ENCODE results near the gene FARP1.

Gene FARP1

GRCh38 chr13:98313023-98313921 lies 170.4 kb downstream of the FARP1 start:
- DNase-seq: no peak

DNA sequence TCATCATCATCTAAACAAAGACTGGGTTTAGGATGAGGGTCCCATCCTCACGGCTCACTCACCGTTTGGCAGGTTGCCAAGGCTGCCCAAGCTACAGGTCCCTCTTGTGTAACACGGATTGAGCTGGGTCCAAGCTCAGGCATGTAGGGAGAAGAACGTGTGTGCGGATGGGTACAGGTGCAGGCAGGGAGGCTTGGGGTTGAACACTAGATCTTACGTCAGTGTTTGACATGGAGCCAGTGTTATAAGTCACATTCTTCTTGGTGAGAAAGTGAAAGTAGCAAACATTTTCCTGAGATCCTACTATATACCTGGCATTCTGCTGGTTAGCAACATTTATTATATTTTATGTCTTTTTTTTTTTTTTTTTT lies 171.0 kb downstream of the FARP1 start:
- no peak for DNase-seq

DNA sequence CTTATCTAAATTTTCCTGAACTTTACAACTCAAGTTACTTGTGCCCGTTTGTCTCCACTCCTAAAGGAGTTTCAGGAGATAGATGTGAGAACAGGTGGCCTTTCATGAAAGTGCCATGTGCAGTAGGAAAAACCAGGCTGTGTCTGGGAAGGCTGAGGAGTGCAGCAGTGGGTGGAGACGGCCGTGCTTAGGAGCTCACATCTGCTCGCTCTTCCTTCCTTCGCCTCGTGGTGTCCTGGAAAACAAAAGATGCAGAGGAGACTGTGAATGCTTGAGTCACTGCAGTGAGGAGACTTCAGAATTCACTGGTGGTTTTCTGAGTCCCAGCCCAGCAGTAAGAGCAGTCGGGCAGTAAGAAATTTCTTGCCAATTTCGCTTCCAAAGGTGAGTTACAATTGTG lies 172.6 kb downstream of the FARP1 start:
- no peak for DNase-seq

GRCh38 chr13:98315902-98316301 lies 173.0 kb downstream of the FARP1 start:
- DNase-seq: no peak

- DNase-seq: no peak
These were observed 174.8 kb downstream of the FARP1 start for GRCh38 chr13:98317573-98318171.

DNA sequence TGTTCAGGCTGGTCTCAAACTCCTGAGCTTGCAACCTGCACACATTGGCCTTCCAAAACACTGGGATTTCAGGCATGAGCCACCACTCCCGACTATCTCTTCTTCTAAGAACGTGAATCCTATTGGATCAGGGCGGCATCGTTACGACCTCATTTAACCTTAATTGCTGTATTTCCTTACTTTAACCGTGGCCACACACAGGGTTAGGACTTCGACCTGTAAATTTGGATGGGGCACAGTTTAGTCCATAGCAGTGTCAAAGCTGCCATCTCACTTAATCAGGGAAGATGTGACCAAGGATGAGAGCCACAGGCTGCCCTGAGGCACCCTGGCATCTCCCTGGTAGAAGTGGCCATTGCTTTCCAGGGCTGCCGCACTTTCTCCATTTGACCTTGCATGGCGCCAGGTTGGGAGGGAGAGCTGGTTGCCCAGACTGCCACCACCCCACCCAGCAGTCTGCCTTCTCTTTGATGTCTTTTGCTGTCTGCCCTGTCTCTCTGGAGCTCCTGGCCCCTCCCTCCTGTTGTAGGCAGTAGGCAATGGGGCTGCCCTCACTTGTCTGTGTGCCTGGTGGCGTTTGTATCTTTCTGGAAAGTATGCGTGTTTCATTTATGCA lies 175.5 kb downstream of the FARP1 start:
- DNase-seq: no peak

DNA sequence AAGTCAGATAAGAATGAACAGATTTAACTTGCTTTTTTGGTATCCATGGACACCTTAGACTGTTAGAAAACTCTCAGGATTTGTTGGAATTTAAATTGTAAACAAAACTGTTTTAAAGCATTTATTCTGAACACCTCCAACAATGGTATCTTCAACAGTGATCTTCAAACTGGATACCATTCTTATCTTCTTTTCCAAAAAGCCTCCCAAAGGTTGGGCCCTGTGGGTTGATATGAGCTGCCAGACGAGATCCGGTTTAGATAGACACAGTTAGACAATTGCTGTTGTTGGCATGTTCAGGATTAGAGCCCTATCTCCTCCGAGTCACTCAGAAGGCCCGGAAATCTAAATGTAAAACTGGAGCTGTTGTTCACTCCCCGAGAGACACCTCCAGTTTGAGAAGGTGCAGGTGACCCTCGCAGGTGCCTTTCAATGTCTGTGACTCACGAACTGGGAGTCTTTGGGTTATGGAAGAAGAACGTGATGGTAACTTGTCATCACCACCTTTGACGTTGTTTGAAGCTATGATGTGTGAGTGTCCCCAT lies 177.7 kb downstream of the FARP1 start:
- DNase-seq: no peak

DNA sequence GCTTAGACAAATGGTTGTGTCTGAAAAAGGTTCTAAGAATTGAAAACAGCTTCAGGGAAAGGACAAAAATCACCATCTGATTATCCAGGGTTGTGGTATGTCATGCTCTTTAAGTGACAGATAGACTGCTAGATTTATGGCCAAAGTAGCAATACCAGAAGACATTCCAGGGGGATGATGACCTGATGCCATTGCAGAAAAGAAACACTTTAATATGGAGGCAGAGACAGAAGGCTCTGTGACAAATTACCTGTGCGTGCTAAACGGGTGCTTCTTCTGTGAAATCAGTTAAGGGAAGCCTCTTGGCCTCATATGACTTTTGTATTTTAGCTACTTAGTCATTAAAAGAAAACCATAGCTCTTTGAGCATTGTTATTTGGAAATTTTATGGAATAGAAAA lies 178.5 kb downstream of the FARP1 start:
- DNase-seq: no peak

DNA sequence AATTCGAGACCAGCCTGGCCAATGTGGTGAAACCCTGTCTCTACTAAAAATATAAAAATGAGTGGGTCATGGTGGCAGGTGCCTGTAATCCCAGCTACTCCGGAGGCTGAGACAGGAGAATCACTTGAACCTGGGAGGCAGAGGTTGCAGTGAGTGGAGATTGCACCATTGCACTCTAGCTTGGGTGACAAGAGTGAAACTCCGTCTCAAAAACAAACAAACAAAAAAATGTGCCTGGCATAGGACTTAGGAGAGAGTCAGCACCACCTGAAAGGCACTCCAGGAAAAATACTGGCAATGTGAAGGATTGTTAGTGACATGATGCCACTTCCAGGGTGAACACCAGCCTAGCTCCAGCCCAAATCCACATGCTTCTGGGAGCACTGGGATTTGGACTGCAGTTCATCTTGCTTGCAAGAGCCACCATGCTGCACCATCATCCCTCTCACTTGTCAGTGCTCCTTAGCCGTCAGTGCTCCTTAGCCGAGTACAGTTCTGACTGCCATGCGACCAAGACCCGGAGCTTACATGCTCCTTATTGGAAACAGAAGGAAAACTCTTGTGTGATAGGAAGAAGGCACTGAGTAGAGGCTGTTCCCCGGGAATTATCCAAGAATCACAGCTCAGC lies 179.3 kb downstream of the FARP1 start:
- DNase-seq: no peak

GRCh38 chr13:98324105-98324504 lies 181.2 kb downstream of the FARP1 start:
- no peak for DNase-seq

DNA sequence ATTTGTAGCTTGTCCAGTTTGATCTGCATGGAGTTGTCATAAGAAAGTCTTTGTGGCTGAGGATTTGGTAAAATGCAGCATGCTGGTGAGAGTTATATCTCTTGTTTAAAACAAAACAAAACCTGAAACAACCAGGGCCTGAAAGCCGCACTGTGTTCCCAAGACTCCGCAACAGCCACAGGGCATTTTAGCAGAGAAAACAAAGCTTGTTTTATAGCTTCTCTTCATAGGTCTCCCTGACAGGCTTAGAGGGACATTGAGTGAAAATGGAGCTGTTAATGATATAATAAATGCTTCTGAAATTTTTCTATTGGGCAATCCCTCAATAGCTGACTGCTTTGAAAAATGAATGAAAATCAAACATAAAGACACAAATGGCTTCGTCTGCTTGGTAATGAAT lies 182.8 kb downstream of the FARP1 start:
- no peak for DNase-seq

DNA sequence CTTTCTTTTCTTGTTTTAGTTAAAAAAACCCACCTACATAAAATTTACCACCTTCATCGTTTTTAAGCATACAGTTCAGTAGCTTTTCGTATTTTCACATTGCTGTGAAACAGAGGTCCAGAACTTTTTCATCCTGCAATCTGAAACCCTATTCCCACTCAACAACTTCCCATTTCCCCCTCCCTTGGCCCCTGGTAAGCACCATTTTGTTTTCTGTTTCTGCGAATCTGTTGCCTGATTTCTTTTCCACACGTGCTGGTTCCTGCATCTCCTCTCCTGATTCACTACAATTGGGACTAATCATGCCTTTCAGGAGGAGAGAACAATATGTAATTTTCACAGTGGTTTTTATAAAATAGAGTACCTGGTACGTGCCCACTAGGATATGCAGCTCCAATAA lies 183.4 kb downstream of the FARP1 start:
- no peak for DNase-seq

DNA sequence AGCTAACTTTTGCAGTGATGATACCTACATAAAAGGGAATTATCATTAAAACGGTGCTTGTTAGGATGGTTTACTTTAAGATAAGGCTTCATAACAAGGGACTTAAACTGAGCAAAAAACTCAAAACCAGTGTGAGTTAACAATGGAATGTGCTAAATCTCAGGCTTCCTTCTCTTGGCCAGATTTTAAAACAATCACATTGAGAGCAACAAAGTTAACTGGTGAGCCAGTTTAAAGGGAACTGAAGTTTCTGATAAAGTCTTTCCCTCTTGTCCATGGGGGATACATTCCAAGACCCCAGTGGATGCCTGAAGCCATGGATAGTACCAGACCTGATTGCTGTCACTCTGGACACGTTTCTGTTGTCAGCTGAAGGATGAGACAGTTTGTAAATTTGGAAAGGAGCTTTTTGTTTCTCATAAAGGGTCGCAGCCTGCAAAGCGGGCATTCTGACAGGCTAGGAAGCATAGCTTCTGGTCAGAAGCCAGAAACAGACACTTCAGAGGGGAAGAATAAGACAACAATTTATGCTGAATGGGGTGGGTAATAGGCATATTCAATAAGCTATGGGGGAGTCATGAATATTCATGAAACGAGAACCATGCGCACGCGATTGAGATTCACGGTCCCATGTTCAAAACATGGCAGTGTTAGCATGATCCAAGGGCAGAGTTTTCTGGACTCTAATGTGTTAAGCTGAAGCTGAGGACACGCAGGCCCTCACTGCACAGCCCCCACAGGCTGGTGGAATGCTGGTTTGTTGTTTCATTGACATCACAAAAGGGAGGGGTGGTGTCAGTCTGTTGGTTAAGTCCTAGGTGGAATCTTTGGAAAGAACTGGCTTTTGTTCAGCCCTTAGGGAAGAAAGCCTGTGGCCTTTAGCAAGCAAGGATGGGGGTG lies 184.7 kb downstream of the FARP1 start:
- no peak for DNase-seq

DNA sequence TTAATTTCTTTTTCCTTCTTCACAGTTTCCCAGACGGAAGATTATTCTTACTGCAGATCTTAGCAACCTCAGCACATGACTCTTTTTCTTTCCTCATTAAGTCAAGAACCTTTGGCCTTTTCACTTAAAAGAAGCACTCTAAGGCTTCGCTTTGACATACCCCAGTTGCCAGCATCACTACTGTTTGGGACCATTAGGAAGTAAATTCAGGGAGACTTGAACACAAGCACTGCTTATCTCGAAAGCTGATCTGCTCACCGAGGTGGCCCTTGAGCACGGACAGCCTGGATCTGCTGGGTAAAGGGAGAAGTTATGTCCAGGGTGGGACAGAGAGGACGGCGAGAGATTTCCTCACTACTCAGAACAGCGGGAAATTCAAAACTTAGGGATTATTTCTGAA lies 185.6 kb downstream of the FARP1 start:
- no peak for DNase-seq

DNA sequence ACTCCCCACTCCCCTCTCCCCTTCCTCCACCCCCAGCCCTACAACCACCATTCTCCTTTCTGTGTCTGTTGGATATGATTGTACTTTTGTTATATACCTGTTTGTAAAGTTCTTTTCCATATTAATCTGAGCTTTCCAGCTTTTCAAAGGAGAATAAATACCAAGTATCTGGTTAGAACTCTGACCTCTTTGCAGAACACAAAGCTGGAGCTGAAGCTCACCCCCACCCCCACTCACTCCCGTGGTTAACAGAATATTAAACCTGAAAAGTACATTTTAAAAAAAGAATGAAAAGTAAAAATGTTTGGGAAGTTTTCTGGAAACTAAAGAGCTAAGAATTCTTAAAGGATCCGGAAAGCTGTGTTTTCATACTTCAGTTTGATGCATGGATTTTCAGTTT lies 189.3 kb downstream of the FARP1 start:
- no peak for DNase-seq

- DNase-seq: no peak
These were observed 189.8 kb downstream of the FARP1 start for GRCh38 chr13:98332691-98333090.

GRCh38 chr13:98333486-98333885 lies 190.6 kb downstream of the FARP1 start:
- DNase-seq: no peak

- no peak for DNase-seq
These were observed 191.8 kb downstream of the FARP1 start for GRCh38 chr13:98334620-98335205.

DNA sequence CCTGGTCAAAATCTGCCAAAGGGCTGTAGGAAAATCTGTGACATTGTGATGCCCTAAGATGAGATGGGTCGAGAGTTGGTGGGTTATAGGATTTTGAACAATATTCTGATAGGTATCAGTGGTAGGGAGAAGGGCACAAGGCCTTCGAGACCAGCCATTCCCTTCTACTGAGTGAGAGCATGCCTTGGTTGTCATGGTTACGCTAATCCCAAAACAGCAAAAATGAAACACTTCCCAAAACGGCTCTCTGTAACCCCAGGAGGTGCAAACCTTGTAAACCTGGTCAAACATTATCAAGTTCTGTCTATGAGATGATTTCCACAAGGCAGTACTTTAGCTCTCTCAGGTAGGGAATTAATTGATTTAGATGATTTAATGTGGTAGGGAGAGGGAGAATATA lies 192.8 kb downstream of the FARP1 start:
- no peak for DNase-seq

DNA sequence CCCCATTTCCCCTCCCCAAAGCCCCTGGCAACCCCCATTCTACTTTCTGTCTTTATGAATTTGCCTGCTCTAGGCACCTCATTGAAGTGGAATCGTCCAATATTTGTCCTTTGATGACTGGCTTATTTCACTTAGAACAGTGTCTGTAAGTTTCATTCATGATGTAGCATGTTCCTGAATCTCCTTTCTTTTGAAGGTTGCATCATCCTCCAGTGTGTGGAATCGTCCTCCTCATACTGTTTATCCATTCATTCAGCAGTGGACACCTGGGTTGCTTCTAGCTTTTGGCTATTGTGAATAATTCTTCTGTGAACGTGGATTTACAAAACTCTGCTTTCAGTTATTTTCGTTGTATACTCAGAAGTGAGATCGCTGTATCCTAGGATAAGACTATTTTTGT lies 195.4 kb downstream of the FARP1 start:
- no peak for DNase-seq

GRCh38 chr13:98339684-98340425 lies 197.0 kb downstream of the FARP1 start:
- no peak for DNase-seq

Measured in GDM1 (cell line).